ENCODE data around the gene TSPAN3. TPM values are rescaled to one million over a fixed set of nuclear protein-coding genes. Genes with fewer than 3 reads are reported as not detected.

The TSPAN3 gene
- total and polyA plus RNA-seq, 10 of the 15 experiments (the other 5 are each of a cell fraction or from before 2014, with no cell fraction given): 18.9 to 114 (median 57.2) TPM

DNA sequence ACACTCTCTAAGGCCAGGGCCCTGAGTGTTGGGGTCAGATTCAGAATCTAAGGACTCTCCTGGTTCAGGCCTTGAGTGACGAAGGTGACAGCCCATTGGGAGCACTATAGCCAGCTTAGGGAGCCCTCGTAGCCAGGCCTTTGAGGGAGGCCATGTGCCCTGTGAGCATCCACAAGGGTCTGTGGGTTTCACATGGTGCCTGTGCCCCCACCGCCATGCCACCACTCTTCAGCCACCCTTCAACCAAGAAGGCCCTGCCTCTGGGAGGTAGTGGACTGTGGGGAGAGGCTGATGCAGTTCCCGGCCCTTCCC, 37.5 kb downstream of the TSPAN3 start (continued):
- TF ChIP-seq MLLT1 (IDR thresholded peaks at IDR 0.05) (no peak), TCF7 (IDR thresholded peaks at IDR 0.05; ENCODE audit: borderline replicate concordance) (no peak), SUZ12 (IDR thresholded peaks at IDR 0.05; ENCODE audit: unreplicated experiment) (no peak), CHD4 (IDR thresholded peaks at IDR 0.05) (no peak), KLF5 (IDR thresholded peaks at IDR 0.05; ENCODE audit: partially characterized antibody) (no peak), YY1 (IDR thresholded peaks at IDR 0.05; ENCODE audit: low read depth, low read length) (no peak), RELA (IDR thresholded peaks at IDR 0.05; ENCODE audit: borderline replicate concordance, partially characterized antibody) (no peak), CBFB (IDR thresholded peaks at IDR 0.05; ENCODE audit: low read depth) (no peak)

GRCh38 chr15:77032647-77033416, 38.1 kb downstream of the TSPAN3 start:
- Histone ChIP-seq H3K4me3 (no peak overlapping the region), H3K4me2 (ENCODE audit: control insufficient read depth, insufficient read depth) (no peak overlapping the region), H3K27ac (ENCODE audit: control insufficient read depth, insufficient read depth) (no peak overlapping the region), H3K79me2 (ENCODE audit: control insufficient read depth, insufficient read depth, low read length) (no peaks in the 10 kb centered on the region), H4K20me1 (ENCODE audit: control insufficient read depth, insufficient read depth) (no peaks in the 10 kb centered on the region), H3K36me3 (ENCODE audit: control insufficient read depth in 2 of 2, insufficient read depth in 2 of 2, low read length in 1 of 2) (peaks cover 0 to 4% of the 10 kb centered on the region in 2 experiments; a peak in 3 of 4 replicates), H3K9me3 (replicated peaks; ENCODE audit: control insufficient read depth, insufficient read depth, low read length) (no peaks in the 10 kb centered on the region; the same call in 2 of the 3 replicates), H3K9ac (ENCODE audit: control insufficient read depth, insufficient read depth, low read length) (no peak overlapping the region), H2AFZ (ENCODE audit: control insufficient read depth, low read depth, low read length) (no peak overlapping the region), H3K4me1 (ENCODE audit: control insufficient read depth, insufficient read depth, low read length) (no peaks in the 10 kb centered on the region), H3K27me3 (replicated peaks in 1 of 2; ENCODE audit: control insufficient read depth in 2 of 2, insufficient read depth in 2 of 2, low read length in 1 of 2) (no peaks in the 10 kb centered on the region)
- RAD21 ChIA-PET (ENCODE audit: unreplicated experiment): interaction anchor here (1.4 to 9.5 kb wide), 5 partner anchors 25 to 510 kb away, joined by 4 to 189 read pairs (median 6); no protein-coding TSS in a partner anchor
- FAIRE-seq: no peak
- no peak for ATAC-seq
- in situ Hi-C loops (cut with MboI) (no loop called here), intact Hi-C loops (cut with micrococcal nuclease; ENCODE audit: unreplicated experiment) (loop anchor here (5.0 kb wide), 1 partner anchor 49 kb away; no protein-coding TSS in a partner anchor)
- CTCF ChIA-PET: interaction anchor here (0.8 to 17.4 kb wide), 11 partner anchors 10 to 511 kb away, joined by 3 to 483 read pairs (median 4); no protein-coding TSS in a partner anchor
- TF ChIP-seq NFYB (IDR thresholded peaks at IDR 0.05; ENCODE audit: insufficient read depth, low read depth, low read length) (no peak), ZZZ3 (IDR thresholded peaks at IDR 0.05; ENCODE audit: control insufficient read depth, insufficient read length, low read depth) (no peak), FOS (IDR thresholded peaks at IDR 0.05; ENCODE audit: borderline replicate concordance, extremely low read depth, insufficient read length) (no peak), HCFC1 (IDR thresholded peaks at IDR 0.05; ENCODE audit: low read length) (no peak), POLR2AphosphoS2 (IDR thresholded peaks at IDR 0.05; ENCODE audit: low read depth, low read length) (no peak), PAX8 (IDR thresholded peaks at IDR 0.05) (no peak)
- BruUV-seq (replicated peaks): no TSS peak
- POLR2A ChIA-PET: interaction anchor here (0.6 to 1.1 kb wide), 2 partner anchors 12 to 54 kb away, joined by 3 to 9 read pairs; no protein-coding TSS in a partner anchor
- no peak for DNase-seq (ENCODE audit: low read depth, low spot score)
- SMC1A ChIA-PET (ENCODE audit: uncharacterized antibody, unreplicated experiment): interaction anchor here (0.9 to 22.2 kb wide), 8 partner anchors 11 to 511 kb away, joined by 3 to 375 read pairs (median 4); no protein-coding TSS in a partner anchor
- 76% methylated on average over 18 of the region's 18 CpGs for WGBS (ENCODE audit: insufficient coverage, insufficient replicate concordance, low lambda C conversion rate, missing lambda C conversion rate)
